ENCODE results near the gene RHAG.
A peak's percentile ranks its signal among the peaks of the same experiment; 100 is the strongest.
"Not testable (repeated sequence)": the region's sequence is repeated elsewhere in the genome, so short reads cannot be mapped to it uniquely, and the experiment has no call there.

Gene RHAG

GRCh38 chr6:49626811-49627210 lies 9.8 kb downstream of the RHAG start:
- Mint-ChIP-seq H3K36me3 (peaks cover 0 to 2% of the 10 kb centered on the region in 2 donors), H3K9me3 (peaks cover 3% of the 10 kb centered on the region in 2 donors), H3K4me1 (no peaks in the 10 kb centered on the region), H3K27ac (no peak overlapping the region), H3K4me3 (no peak overlapping the region), H3K27me3 (no peaks in the 10 kb centered on the region)
- ATAC-seq (replicated peaks) (no peak), DNase-seq (no peak)

GRCh38 chr6:49618257-49618656 lies 18.4 kb downstream of the RHAG start:
- no peaks in the 10 kb centered on the region for H3K9me3 Mint-ChIP-seq
- H3K27ac Mint-ChIP-seq: no peak overlapping the region
- no peak overlapping the region for H3K4me3 Mint-ChIP-seq
- DNase-seq (no peak), ATAC-seq (replicated peaks) (no peak)
- H3K27me3 Mint-ChIP-seq: no peaks in the 10 kb centered on the region
- H3K36me3 Mint-ChIP-seq: no peaks in the 10 kb centered on the region
- H3K4me1 Mint-ChIP-seq: no peaks in the 10 kb centered on the region

DNA sequence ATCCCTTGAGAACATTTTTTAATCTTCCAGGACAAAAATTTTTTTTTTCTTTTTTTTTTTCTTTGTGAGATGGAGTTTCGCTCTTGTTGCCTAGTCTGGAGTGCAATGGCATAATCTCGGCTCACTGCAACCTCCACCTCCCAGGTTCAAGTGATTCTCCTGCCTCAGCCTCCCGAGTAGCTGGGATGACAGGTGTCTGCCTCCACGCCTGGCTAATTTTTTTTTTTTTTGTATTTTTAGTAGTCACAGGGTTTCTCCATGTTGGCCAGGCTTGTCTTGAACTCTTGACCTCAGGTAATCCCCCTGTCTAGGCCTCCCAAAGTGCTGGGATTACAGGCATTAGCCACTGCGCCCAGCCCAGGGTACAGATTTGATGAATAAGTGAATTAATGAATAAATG lies 22.5 kb downstream of the RHAG start:
- not testable (repeated sequence) for H3K4me3 Mint-ChIP-seq; H3K36me3 Mint-ChIP-seq; H3K9me3 Mint-ChIP-seq; DNase-seq; H3K27me3 Mint-ChIP-seq; H3K4me1 Mint-ChIP-seq; ATAC-seq (replicated peaks); H3K27ac Mint-ChIP-seq

DNA sequence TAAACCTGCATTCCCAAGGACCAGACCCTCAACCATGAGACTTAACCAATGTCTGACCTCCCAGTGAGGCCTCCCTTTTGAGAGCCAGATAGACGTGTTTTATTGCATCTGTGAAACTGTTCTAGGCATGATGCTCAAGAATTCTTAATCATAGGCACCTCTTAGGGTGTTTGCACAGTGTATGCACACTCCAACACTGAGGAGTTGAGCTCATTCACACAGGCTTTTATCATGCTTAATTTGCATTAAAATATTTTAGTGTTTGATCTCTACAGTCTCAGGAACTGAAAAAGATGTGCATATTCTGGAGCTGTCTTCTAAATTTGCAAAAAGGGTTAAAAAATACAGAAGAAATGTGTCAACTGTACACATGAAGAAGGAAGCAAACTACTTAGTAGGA lies 27.4 kb downstream of the RHAG start:
- no peaks in the 10 kb centered on the region for H3K36me3 Mint-ChIP-seq
- H3K9me3 Mint-ChIP-seq: no peaks in the 10 kb centered on the region
- ATAC-seq (replicated peaks) (no peak), DNase-seq (no peak)
- no peak overlapping the region for H3K27ac Mint-ChIP-seq
- H3K27me3 Mint-ChIP-seq: peaks cover 0 to 5% of the 10 kb centered on the region in 2 donors
- H3K4me1 Mint-ChIP-seq: no peaks in the 10 kb centered on the region
- no peak overlapping the region for H3K4me3 Mint-ChIP-seq

- DNase-seq; H3K27me3 Mint-ChIP-seq; H3K27ac Mint-ChIP-seq; ATAC-seq (replicated peaks); H3K9me3 Mint-ChIP-seq; H3K36me3 Mint-ChIP-seq; H3K4me1 Mint-ChIP-seq; H3K4me3 Mint-ChIP-seq: not testable (repeated sequence)
Observed at GRCh38 chr6:49608275-49608674, 28.4 kb downstream of the RHAG start.

GRCh38 chr6:49607391-49607982 lies 29.2 kb downstream of the RHAG start:
- H3K4me1 Mint-ChIP-seq: no peaks in the 10 kb centered on the region
- no peak for ATAC-seq (replicated peaks)
- H3K27me3 Mint-ChIP-seq: peaks cover 0 to 5% of the 10 kb centered on the region in 2 donors
- no peak overlapping the region for H3K4me3 Mint-ChIP-seq
- no peak for DNase-seq
- H3K9me3 Mint-ChIP-seq: peaks cover 0 to 4% of the 10 kb centered on the region in 2 donors
- H3K27ac Mint-ChIP-seq: no peak overlapping the region
- no peaks in the 10 kb centered on the region for H3K36me3 Mint-ChIP-seq

DNA sequence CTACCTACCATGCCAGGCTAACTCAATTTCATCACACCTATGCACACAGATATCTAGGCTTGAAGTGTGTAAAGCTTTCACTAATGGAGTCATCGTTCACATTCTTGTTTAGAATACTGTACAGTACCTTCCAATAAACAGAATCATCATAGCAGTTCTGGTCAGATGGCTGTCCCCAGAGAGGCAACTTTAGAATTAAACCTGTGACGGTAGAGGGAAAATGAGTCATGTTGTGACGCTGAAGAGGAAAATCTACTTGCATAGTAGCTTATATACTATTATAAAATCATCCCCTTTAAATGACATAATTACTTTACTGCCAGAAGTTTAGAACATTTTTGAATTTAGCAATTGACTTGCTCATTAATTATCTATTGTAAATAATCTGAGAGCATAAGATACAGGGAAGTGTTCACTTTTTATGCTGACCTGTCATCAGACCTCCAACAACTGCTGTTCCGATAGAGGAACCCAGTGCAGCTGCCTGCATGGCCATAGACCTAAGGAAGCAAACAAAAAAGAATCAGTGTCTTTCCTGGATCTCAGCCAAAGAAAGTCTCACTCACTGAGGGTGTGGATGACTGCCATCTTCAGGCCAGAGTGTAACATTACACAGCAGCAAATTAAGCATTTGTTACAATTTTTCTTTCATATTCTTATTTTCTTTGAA lies 29.8 kb downstream of the RHAG start:
- DNase-seq (no peak), ATAC-seq (replicated peaks) (peak; percentile 55 to 73)
- H3K4me3 Mint-ChIP-seq: no peak overlapping the region
- peaks cover 0 to 5% of the 10 kb centered on the region in 2 donors for H3K27me3 Mint-ChIP-seq
- peaks cover 0 to 4% of the 10 kb centered on the region in 2 donors for H3K9me3 Mint-ChIP-seq
- H3K27ac Mint-ChIP-seq: no peak overlapping the region
- no peaks in the 10 kb centered on the region for H3K4me1 Mint-ChIP-seq
- H3K36me3 Mint-ChIP-seq: no peaks in the 10 kb centered on the region

DNA sequence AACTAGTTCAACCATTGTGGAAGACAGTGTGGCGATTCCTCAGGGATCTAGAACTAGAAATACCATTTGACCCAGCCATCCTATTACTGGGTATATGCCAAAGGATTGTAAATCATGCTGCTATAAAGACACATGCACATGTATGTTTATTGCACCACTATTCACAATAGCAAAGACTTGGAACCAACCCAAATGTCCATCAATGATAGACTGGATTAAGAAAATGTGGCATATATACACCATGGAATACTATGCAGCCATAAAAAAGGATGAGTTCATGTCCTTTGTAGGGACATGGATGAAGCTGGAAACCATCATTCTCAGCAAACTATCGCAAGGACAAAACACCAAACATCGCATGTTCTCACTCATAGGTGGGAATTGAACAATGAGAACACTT lies 32.6 kb downstream of the RHAG start:
- ATAC-seq (replicated peaks); H3K4me3 Mint-ChIP-seq; H3K27ac Mint-ChIP-seq; H3K4me1 Mint-ChIP-seq; H3K36me3 Mint-ChIP-seq; H3K27me3 Mint-ChIP-seq; H3K9me3 Mint-ChIP-seq; DNase-seq: not testable (repeated sequence)

GRCh38 chr6:49587262-49587661 lies 49.4 kb downstream of the RHAG start:
- not testable (repeated sequence) for DNase-seq; H3K4me1 Mint-ChIP-seq; H3K27me3 Mint-ChIP-seq; ATAC-seq (replicated peaks); H3K4me3 Mint-ChIP-seq; H3K9me3 Mint-ChIP-seq; H3K27ac Mint-ChIP-seq; H3K36me3 Mint-ChIP-seq

DNA sequence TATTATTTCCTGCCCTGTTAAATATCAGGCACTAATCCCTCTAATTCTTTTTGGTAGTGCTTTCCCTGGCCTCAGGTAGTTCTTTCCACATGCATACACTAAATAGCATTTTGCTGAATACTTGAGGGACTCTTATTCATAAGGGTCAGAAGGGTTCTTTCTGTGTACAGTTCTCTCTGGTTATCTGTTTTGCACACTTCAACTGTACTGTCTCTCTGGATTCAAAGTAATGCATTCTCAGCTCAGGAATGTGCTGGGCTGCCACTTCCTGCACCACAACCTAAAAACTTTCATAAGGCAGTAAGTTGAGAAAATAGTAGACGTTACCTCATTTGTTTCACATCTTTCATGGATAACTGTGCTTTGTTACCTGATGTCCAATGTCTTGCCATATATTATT lies 54.1 kb downstream of the RHAG start:
- H3K27ac Mint-ChIP-seq: no peak overlapping the region
- H3K36me3 Mint-ChIP-seq: no peaks in the 10 kb centered on the region
- ATAC-seq (replicated peaks) (no peak), DNase-seq (no peak)
- H3K27me3 Mint-ChIP-seq: no peaks in the 10 kb centered on the region
- no peaks in the 10 kb centered on the region for H3K4me1 Mint-ChIP-seq
- no peak overlapping the region for H3K4me3 Mint-ChIP-seq
- peaks cover 2 to 4% of the 10 kb centered on the region in 2 donors for H3K9me3 Mint-ChIP-seq

GRCh38 chr6:49579649-49580048 lies 57.0 kb downstream of the RHAG start:
- Mint-ChIP-seq H3K9me3 (peaks cover 2 to 4% of the 10 kb centered on the region in 2 donors), H3K27me3 (no peaks in the 10 kb centered on the region), H3K4me1 (no peaks in the 10 kb centered on the region), H3K36me3 (no peaks in the 10 kb centered on the region), H3K27ac (no peak overlapping the region), H3K4me3 (no peak overlapping the region)
- ATAC-seq (replicated peaks): no peak
- DNase-seq: no peak

- peaks cover 2 to 4% of the 10 kb centered on the region in 2 donors for H3K9me3 Mint-ChIP-seq
- ATAC-seq (replicated peaks) (no peak), DNase-seq (no peak)
- H3K4me3 Mint-ChIP-seq: no peak overlapping the region
- no peaks in the 10 kb centered on the region for H3K4me1 Mint-ChIP-seq
- H3K27ac Mint-ChIP-seq: no peak overlapping the region
- no peaks in the 10 kb centered on the region for H3K27me3 Mint-ChIP-seq
- no peaks in the 10 kb centered on the region for H3K36me3 Mint-ChIP-seq
Observed at GRCh38 chr6:49576618-49577017, 60.0 kb downstream of the RHAG start.

- Mint-ChIP-seq H3K27me3 (peaks cover 2 to 3% of the 10 kb centered on the region in 2 donors), H3K36me3 (no peaks in the 10 kb centered on the region), H3K27ac (no peak overlapping the region), H3K9me3 (no peaks in the 10 kb centered on the region), H3K4me3 (no peak overlapping the region), H3K4me1 (no peaks in the 10 kb centered on the region)
- no peak for ATAC-seq (replicated peaks)
- no peak for DNase-seq
Observed at GRCh38 chr6:49570474-49571079, 66.1 kb downstream of the RHAG start.

GRCh38 chr6:49565855-49566254 lies 70.8 kb downstream of the RHAG start:
- Mint-ChIP-seq H3K4me3 (no peak overlapping the region), H3K4me1 (no peaks in the 10 kb centered on the region)

GRCh38 chr6:49565261-49565660 lies 71.4 kb downstream of the RHAG start:
- ATAC-seq (replicated peaks) (no peak), DNase-seq (no peak)
- Mint-ChIP-seq H3K4me1 (no peaks in the 10 kb centered on the region), H3K9me3 (no peaks in the 10 kb centered on the region), H3K36me3 (no peaks in the 10 kb centered on the region), H3K27ac (no peak overlapping the region), H3K4me3 (no peak overlapping the region), H3K27me3 (peaks cover 5 to 6% of the 10 kb centered on the region in 2 donors)

More at GRCh38 chr6:49565855-49566254, 70.8 kb downstream of the RHAG start:
- peaks cover 5 to 6% of the 10 kb centered on the region in 2 donors for H3K27me3 Mint-ChIP-seq
- no peaks in the 10 kb centered on the region for H3K9me3 Mint-ChIP-seq
- ATAC-seq (replicated peaks) (no peak), DNase-seq (no peak)
- H3K27ac Mint-ChIP-seq: no peak overlapping the region
- H3K36me3 Mint-ChIP-seq: no peaks in the 10 kb centered on the region
